ENCODE results near the gene SPTBN4.
"Not testable (repeated sequence)": the region's sequence is repeated elsewhere in the genome, so short reads cannot be mapped to it uniquely, and the experiment has no call there.

SPTBN4 gene

GRCh38 chr19:40530091-40530901 is 63.5 kb downstream of the SPTBN4 start:
- DNase-seq (ENCODE audit: low spot score) = no peak

GRCh38 chr19:40533508-40533907 is 66.7 kb downstream of the SPTBN4 start:
- DNase-seq (ENCODE audit: low spot score) = no peak

- DNase-seq (ENCODE audit: low spot score) = no peak
These were observed 67.3 kb downstream of the SPTBN4 start for GRCh38 chr19:40534148-40534547.

- no peak for DNase-seq (ENCODE audit: low spot score)
These were observed 72.3 kb downstream of the SPTBN4 start for GRCh38 chr19:40539070-40539469.

- DNase-seq (ENCODE audit: low spot score) = no peak
These were observed 75.5 kb downstream of the SPTBN4 start for GRCh38 chr19:40542202-40542859.

GRCh38 chr19:40543029-40543597 is 76.3 kb downstream of the SPTBN4 start:
- no peak for DNase-seq (ENCODE audit: low spot score)

GRCh38 chr19:40546153-40546841 is 79.5 kb downstream of the SPTBN4 start:
- DNase-seq (ENCODE audit: low spot score) = not testable (repeated sequence)

- not testable (repeated sequence) for DNase-seq (ENCODE audit: low spot score)
These were observed 80.4 kb downstream of the SPTBN4 start for GRCh38 chr19:40547190-40547589.

GRCh38 chr19:40547836-40548235 is 81.0 kb downstream of the SPTBN4 start:
- no peak for DNase-seq (ENCODE audit: low spot score)

GRCh38 chr19:40549007-40549708 is 82.4 kb downstream of the SPTBN4 start:
- peak; percentile 87 for DNase-seq (ENCODE audit: low spot score)

GRCh38 chr19:40550951-40551350 is 84.2 kb downstream of the SPTBN4 start:
- no peak for DNase-seq (ENCODE audit: low spot score)

- DNase-seq (ENCODE audit: low spot score) = no peak
These were observed 86.0 kb downstream of the SPTBN4 start for GRCh38 chr19:40552848-40553247.

- DNase-seq (ENCODE audit: low spot score) = no peak
These were observed 87.4 kb downstream of the SPTBN4 start for GRCh38 chr19:40553885-40554857.

GRCh38 chr19:40555978-40556689 is 89.3 kb downstream of the SPTBN4 start:
- no peak for DNase-seq (ENCODE audit: low spot score)

GRCh38 chr19:40556953-40557530 is 90.2 kb downstream of the SPTBN4 start:
- no peak for DNase-seq (ENCODE audit: low spot score)

GRCh38 chr19:40559394-40559793 is 92.6 kb downstream of the SPTBN4 start:
- DNase-seq (ENCODE audit: low spot score) = no peak

GRCh38 chr19:40560092-40560507 is 93.3 kb downstream of the SPTBN4 start:
- no peak for DNase-seq (ENCODE audit: low spot score)

- no peak for DNase-seq (ENCODE audit: low spot score)
These were observed 95.1 kb downstream of the SPTBN4 start for GRCh38 chr19:40561947-40562346.

- not testable (repeated sequence) for DNase-seq (ENCODE audit: low spot score)
These were observed 97.7 kb downstream of the SPTBN4 start for GRCh38 chr19:40564535-40564934.

GRCh38 chr19:40565355-40565754 is 98.6 kb downstream of the SPTBN4 start:
- no peak for DNase-seq (ENCODE audit: low spot score)

Data from NAMALWA (cell line).